Body of pancreas (tissue), 4 donors: Measurements from ENCODE around the gene CLEC4C.

Experiments
- POLR2A ChIP-seq, 3 donors: fragments of 450-650 bp; IDR thresholded peaks; one replicate each; pipeline ENCODE4 v1.6.1; 2016; ENCODE audit warnings: antibody characterized with exemption in 3 of 3, mild to moderate bottlenecking in 2 of 3
- TF ChIP-seq, protein P1 (sequence below), 7 experiments: fragments of 450-650 bp in 4 of 7; fragments of 200-600 bp in 3 of 7; sonication (generic) in 3 of 7; IDR thresholded peaks; one replicate each; pipeline ENCODE4 v1.5.1; 2016 to 2019; ENCODE audit warnings: antibody characterized with exemption in 7 of 7

DNA sequence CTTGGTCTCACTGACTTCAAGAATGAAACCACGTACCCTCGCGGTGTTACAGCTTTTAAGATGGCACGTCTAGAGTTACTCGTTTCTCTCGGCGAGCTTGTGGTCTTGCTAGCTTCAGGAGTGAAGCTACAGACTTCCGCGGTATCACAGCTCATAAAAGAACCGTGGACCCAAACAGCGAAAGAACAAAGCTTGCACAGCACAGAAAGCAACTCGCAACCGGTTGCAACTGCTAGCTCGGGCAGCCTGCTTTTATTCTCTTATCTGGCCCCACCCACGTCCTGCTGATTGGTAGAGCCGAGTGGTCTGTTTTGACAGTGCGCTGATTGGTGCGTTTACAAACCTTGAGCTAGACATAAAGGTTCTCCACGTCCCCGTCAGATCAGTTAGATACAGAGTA lies 4.2 kb upstream of the CLEC4C start:
- no peak for TF ChIP-seq POLR2A (IDR thresholded peaks at IDR 0.05)
- TF ChIP-seq, protein P1, sequence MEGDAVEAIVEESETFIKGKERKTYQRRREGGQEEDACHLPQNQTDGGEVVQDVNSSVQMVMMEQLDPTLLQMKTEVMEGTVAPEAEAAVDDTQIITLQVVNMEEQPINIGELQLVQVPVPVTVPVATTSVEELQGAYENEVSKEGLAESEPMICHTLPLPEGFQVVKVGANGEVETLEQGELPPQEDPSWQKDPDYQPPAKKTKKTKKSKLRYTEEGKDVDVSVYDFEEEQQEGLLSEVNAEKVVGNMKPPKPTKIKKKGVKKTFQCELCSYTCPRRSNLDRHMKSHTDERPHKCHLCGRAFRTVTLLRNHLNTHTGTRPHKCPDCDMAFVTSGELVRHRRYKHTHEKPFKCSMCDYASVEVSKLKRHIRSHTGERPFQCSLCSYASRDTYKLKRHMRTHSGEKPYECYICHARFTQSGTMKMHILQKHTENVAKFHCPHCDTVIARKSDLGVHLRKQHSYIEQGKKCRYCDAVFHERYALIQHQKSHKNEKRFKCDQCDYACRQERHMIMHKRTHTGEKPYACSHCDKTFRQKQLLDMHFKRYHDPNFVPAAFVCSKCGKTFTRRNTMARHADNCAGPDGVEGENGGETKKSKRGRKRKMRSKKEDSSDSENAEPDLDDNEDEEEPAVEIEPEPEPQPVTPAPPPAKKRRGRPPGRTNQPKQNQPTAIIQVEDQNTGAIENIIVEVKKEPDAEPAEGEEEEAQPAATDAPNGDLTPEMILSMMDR (IDR thresholded peaks at IDR 0.05): no peak
